ENCODE results near the gene MAP4. TPM values are rescaled to one million over a fixed set of nuclear protein-coding genes. Genes with fewer than 3 reads are reported as not detected.

Gene MAP4
- 127 and 134 TPM in 2 replicates for total RNA-seq

GRCh38 chr3:48016301-48016973 is at the start of gene MAP4:
Gene MAP4 (minus strand): TSS chr3:48016416. CDS start chr3:47998860, 17,556 bp downstream.

GRCh38 chr3:47802734-47803479 is 213.3 kb downstream of the MAP4 start, which contains the start of gene DHX30:
Gene DHX30 (plus strand): TSS chr3:47803138. CDS start chr3:47810684, 7,546 bp downstream.

Other genes with a start within 250 kb of the MAP4 start
- gene SMARCC1, start 234.5 kb downstream of the MAP4 start, total RNA-seq: 20.4 and 22.8 TPM in 2 replicates
- 37.7 and 44.9 TPM in 2 replicates for gene DHX30, start 213.3 kb downstream of the MAP4 start, total RNA-seq
- 2.3 and 3.6 TPM in 2 replicates for gene CDC25A, start 172.0 kb upstream of the MAP4 start, total RNA-seq
- gene CAMP, start 207.1 kb upstream of the MAP4 start, total RNA-seq: 4.4 TPM in 1 of 2 replicates, not detected in the other
- 2.4 and 2.7 TPM in 2 replicates for gene ZNF589, start 224.7 kb upstream of the MAP4 start, total RNA-seq

All from cardiac atrium fibroblast (primary cell).